Subcutaneous abdominal adipose tissue (tissue), 5 donors: ENCODE results near the gene ADM.
A peak's percentile ranks its signal among the peaks of the same experiment; 100 is the strongest.

ENCODE experiments used
- H3K27ac ChIP-seq: one replicate; pipeline ENCODE4 v1.7.0; 2013; ENCODE audit warnings: low read depth, mild to moderate bottlenecking, inconsistent platforms, low read length, moderate library complexity
- H3K27me3 ChIP-seq, 5 donors: one replicate each; pipeline ENCODE4 v1.7.0; 2013; ENCODE audit warnings: low read length in 5 of 5, inconsistent platforms in 1 of 5; ENCODE audit not compliant: control insufficient read depth in 5 of 5, insufficient read depth in 4 of 5
- H3K36me3 ChIP-seq, 5 donors: one replicate each; pipeline ENCODE4 v1.7.0; 2013; ENCODE audit warnings: low read length in 5 of 5; ENCODE audit not compliant: control insufficient read depth in 5 of 5, insufficient read depth in 5 of 5
- H3K4me1 ChIP-seq, 5 donors: one replicate each; pipeline ENCODE4 v1.7.0; 2013; ENCODE audit warnings: low read length in 5 of 5, mild to moderate bottlenecking in 3 of 5, moderate library complexity in 1 of 5; ENCODE audit not compliant: control insufficient read depth in 5 of 5, insufficient read depth in 5 of 5
- H3K4me3 ChIP-seq, 5 donors: one replicate each; pipeline ENCODE4 v1.7.0; 2013; ENCODE audit warnings: low read length in 5 of 5, low read depth in 1 of 5
- H3K9ac ChIP-seq, 5 donors: one replicate each; pipeline ENCODE4 v1.7.0; 2013; ENCODE audit warnings: low read length in 5 of 5, mild to moderate bottlenecking in 4 of 5, moderate library complexity in 3 of 5
- H3K9me3 ChIP-seq, 5 donors: one replicate each; pipeline ENCODE4 v1.7.0; 2013; ENCODE audit warnings: low read length in 5 of 5; ENCODE audit not compliant: control insufficient read depth in 5 of 5
- donor health status: healthy.
- donor health status: healthy.
- donor health status: healthy.
- donor health status: healthy.
- donor health status: healthy.

The ADM gene

DNA sequence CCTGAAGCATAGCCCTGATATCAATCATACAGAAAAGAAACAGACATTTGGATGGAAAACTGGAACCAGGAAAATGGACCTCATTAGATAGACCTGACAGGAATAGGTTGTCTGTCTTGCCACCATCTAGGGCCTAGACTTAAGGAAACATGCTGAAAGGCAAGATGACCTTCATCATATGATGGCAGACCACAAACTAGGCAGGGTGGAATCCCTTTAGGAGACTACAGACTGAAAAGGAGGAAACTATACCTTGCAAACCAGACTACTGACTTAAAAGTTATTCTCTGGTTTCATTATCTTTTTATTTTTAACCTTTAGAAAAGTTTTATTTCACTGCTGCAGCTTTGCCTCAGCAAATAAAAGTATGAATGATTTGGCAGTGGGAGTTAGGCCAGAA lies 31.1 kb upstream of the ADM start:
- Histone ChIP-seq H3K4me3 (no peak overlapping the region), H3K9ac (no peak overlapping the region), H3K36me3 (no peaks in the 10 kb centered on the region), H3K27ac (no peak overlapping the region), H3K9me3 (no peaks in the 10 kb centered on the region), H3K4me1 (peaks cover 0 to 10% (median 5%) of the 10 kb centered on the region in 5 donors), H3K27me3 (no peaks in the 10 kb centered on the region)

DNA sequence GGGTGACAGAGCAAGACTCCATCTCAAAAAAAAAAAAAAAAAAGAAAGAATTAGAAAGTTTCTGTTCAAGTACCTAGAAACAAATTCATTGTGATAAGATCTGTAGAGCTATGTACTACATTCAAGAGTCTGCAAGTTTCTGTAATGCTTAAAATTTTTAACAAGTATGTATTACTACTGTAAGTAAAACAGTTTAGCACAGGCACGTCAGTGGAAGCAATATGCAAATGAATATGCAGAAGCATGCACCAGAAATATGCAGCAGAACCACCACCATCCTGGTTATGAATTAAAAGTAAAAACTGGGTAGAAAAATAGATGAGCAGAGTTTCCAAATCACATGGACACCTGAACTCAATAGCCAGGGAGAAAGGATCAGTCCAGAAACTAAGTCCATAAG lies 30.1 kb upstream of the ADM start:
- Histone ChIP-seq H3K27me3 (no peaks in the 10 kb centered on the region), H3K9me3 (no peaks in the 10 kb centered on the region), H3K36me3 (no peaks in the 10 kb centered on the region), H3K9ac (no peak overlapping the region), H3K4me3 (no peak overlapping the region), H3K27ac (no peak overlapping the region), H3K4me1 (peaks cover 0 to 10% (median 5%) of the 10 kb centered on the region in 5 donors)

DNA sequence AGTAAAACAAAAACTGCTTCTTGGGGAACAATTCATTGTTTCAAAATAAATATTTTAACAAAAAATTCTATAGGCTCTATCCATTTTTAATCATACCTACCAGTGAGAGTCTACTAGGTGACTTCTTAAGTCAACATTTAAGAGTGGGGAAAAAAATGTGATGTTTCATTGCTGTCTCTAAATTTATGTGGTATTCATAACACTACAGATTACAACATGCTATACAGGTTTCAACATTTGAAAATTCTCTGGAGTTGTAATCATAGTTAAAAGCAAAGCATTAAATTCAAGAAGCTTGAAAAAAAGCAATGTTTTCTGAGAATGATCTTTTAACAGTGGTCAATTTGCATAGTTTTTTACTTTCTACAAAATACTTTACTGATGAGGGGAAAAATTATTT lies 29.2 kb upstream of the ADM start:
- no peak overlapping the region for H3K27ac ChIP-seq
- no peak overlapping the region for H3K9ac ChIP-seq
- no peak overlapping the region for H3K4me3 ChIP-seq
- H3K4me1 ChIP-seq = peaks cover 0 to 10% (median 5%) of the 10 kb centered on the region in 5 donors
- no peaks in the 10 kb centered on the region for H3K9me3 ChIP-seq
- no peaks in the 10 kb centered on the region for H3K27me3 ChIP-seq
- H3K36me3 ChIP-seq = no peaks in the 10 kb centered on the region

DNA sequence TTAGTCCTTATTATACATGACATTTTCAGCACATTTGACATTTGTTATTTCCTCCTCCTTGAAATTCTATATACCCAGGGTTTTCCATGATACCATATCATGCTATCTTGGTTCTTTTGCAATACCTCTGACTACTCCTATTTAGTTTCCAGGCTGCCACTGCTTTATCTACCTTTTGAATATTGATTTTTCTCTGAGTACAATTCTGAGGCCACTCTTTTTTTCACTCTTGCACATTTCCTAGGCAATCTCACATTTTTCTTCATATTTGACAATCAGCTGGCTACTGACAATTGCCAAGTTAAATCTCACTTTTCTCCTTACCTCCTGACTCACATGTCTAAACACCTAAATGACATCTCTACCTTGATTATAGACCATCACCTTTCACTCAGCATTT lies 22.8 kb upstream of the ADM start:
- Histone ChIP-seq H3K4me3 (no peak overlapping the region), H3K27ac (no peak overlapping the region)

DNA sequence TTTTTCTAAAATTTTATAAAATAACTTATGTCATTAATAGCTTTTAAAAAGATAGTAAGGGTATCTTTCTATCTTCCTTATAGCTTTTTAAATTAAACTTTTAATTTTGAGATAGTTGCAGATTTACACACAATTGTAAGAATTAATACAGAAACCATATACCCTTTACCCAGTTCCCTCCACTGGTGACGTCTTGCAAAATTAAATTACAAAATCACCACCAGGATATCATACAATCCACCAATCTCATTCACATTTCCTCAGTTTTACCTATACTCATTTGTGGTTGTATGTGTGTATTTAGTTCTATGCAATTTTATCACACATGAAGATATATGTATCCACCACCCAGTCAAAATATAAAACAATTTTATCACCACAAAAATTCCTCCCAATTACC lies 20.9 kb upstream of the ADM start:
- no peak overlapping the region for H3K27ac ChIP-seq
- peaks cover 0 to 31% (median 20%) of the 10 kb centered on the region in 5 donors for H3K4me1 ChIP-seq
- H3K27me3 ChIP-seq = no peaks in the 10 kb centered on the region
- peaks cover 0 to 12% (median 7%) of the 10 kb centered on the region in 5 donors for H3K36me3 ChIP-seq
- no peak overlapping the region for H3K9ac ChIP-seq
- H3K4me3 ChIP-seq = no peak overlapping the region
- no peaks in the 10 kb centered on the region for H3K9me3 ChIP-seq

More for the DNA sequence above, 22.8 kb upstream of the ADM start:
- Histone ChIP-seq H3K4me1 (peaks cover 0 to 19% (median 16%) of the 10 kb centered on the region in 5 donors), H3K9me3 (no peaks in the 10 kb centered on the region), H3K9ac (no peak overlapping the region), H3K27me3 (no peaks in the 10 kb centered on the region), H3K36me3 (no peaks in the 10 kb centered on the region)

DNA sequence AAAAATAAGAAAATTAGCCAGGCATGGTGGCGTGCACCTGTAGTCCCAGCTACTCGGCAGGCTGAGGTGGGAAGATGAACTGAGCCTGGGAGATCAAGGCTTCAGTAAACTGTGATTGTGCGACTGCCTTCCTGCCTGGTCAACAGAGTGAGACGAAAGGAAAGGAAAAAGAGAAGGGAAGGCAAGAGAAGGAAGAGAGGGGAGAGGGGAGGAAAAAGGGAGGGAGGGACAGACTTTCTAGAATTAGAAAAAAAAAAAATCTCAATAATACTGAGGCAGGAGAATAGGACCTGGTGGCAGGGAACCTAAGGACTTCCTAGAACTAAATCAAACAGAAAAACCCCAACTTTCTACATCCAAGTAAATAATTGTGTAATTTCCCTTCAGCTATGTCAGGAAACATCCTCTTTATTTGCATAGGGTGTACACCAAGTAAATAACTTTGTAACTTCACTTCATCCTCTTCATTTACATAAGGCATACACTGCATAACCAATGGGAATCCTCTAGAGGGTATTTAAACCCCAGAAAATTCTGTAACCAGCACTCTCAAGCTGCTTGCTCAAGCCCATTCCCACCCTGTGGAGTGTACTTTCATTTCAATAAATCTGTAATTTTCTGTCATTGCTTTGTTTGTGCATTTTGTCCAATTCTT lies 19.6 kb upstream of the ADM start:
- H3K4me3 ChIP-seq = no peak overlapping the region
- H3K4me1 ChIP-seq = peaks cover 0 to 37% (median 25%) of the 10 kb centered on the region in 5 donors
- H3K9ac ChIP-seq = peak overlapping the region in 1 of 5 donors; percentile 18
- H3K9me3 ChIP-seq = no peaks in the 10 kb centered on the region
- peaks cover 0 to 12% (median 7%) of the 10 kb centered on the region in 5 donors for H3K36me3 ChIP-seq
- no peak overlapping the region for H3K27ac ChIP-seq
- H3K27me3 ChIP-seq = no peaks in the 10 kb centered on the region

DNA sequence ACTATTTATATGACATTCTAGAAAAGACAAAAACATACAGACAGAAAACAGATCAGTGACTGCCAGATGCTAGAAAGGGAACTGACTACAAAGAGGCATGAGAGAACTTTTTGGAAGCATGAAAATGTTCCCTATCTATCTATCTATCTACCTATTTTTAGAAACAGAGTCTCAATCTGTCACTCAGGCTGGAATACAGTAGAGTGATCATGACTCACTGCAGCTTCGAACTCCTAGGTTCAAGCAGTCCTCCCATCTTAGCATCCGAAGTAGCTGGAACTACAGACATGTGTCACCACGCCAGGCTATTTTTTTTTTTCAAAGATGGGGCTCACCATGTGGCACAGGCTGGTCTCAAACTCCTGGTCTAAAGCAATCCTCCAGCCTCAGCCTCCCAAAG lies 17.7 kb upstream of the ADM start:
- no peak overlapping the region for H3K27ac ChIP-seq
- H3K4me3 ChIP-seq = no peak overlapping the region
- no peaks in the 10 kb centered on the region for H3K27me3 ChIP-seq
- no peak overlapping the region for H3K9ac ChIP-seq
- H3K9me3 ChIP-seq = no peaks in the 10 kb centered on the region
- peaks cover 3 to 12% (median 7%) of the 10 kb centered on the region in 5 donors for H3K36me3 ChIP-seq
- peaks cover 0 to 43% (median 32%) of the 10 kb centered on the region in 5 donors for H3K4me1 ChIP-seq

DNA sequence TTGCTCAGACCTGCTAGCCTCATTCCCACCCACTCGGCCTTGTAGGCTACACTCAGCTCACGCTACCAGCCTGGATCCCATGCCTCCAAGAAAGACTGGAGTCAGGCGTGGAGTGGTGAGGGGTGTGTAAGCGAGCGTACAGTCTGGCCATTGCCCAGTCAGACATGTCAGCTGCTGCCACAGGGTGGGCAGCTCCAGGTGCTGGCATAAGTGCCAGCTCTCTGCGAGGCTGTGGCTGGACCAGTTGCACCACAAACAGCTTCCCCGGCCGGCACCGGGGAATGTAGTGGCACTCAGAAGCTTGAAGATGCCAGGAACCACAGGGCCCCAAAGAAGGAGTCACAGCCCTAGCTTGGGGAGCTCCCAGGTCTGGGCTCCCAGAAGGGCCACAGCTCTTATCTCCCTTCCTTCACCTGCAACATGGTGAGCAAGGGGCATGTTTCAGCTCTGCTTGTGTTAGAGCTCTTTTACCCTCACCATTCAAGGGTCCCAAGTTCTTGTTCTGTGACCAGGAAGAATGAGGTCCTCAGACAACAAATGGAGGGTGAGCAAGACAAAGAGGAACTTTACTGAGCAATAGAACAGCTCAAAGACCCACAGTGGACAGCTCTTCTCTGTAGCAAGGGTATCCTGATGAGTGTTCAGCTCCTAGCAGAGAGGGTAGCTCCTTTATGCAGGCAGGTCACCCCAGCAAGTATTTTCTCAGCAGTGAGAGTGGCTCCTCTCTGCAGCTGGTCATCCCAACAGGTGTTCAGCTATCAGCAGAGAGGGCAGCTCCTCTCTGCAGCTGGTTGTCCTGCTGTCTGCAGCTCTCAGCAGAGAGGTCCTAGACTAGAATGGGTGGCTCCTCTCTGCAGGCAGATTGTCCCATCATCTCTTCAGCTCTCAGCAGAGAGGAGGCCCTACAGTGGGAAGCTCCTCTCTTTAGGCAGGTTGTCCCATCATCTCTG lies 16.8 kb upstream of the ADM start:
- Histone ChIP-seq H3K4me1 (peaks cover 5 to 50% (median 39%) of the 10 kb centered on the region in 5 donors), H3K27ac (no peak overlapping the region), H3K27me3 (no peaks in the 10 kb centered on the region), H3K9ac (no peak overlapping the region), H3K9me3 (no peaks in the 10 kb centered on the region), H3K4me3 (no peak overlapping the region), H3K36me3 (peaks cover 3 to 12% (median 7%) of the 10 kb centered on the region in 5 donors)

DNA sequence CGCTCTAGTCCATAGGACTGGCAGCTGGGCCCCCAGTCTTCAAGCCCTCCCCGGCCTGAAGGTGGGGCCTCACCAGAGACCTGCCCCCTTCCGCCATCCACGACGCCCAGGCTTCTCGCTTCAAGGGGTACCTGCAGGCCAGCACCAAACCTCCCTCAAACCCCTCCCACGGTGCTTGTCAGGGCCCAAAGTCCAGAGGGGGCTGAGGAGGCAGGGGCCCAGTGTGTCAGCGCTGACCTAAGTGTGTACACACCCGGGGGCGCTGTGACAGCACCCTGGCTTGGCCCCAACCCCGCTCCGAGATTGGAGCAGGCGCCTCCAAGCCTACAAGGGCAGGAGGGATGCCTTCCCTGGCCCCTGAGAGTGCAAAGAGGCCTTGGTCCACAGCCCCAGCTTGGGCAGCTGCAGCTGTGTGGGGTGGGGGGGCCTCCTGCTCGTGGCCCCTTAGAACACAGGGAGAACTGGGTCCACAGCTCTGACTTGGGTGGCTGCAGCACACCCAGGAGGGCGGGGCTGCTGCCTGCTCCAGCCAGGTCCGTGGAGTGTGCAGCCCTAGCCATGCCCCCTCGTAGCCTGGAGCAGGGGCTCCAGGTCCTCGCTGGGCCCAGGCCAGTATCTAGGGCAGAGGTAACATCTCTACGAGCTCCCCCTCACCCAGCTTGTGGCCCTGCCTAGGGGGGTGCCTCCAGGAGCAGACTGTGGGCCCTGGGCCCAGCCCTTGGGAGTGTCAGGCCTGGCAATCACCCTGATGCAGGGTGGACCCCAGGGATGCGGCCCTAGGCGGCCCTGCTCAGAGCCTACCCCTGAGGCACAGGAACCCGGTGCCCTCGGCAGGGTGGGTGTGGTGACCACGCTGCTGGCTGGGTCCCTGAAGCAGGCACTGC lies 15.8 kb upstream of the ADM start:
- no peak overlapping the region for H3K27ac ChIP-seq
- H3K9ac ChIP-seq = peak overlapping the region in 1 of 5 donors; percentile 52
- no peaks in the 10 kb centered on the region for H3K9me3 ChIP-seq
- H3K36me3 ChIP-seq = peaks cover 3 to 12% (median 7%) of the 10 kb centered on the region in 5 donors
- H3K4me1 ChIP-seq = peaks cover 5 to 53% (median 39%) of the 10 kb centered on the region in 5 donors
- H3K4me3 ChIP-seq = no peak overlapping the region
- H3K27me3 ChIP-seq = no peaks in the 10 kb centered on the region
